Activated naive CD4-positive, alpha-beta T cell treated with anti-CD3 and anti-CD28 coated beads, Interleukin-2, amount 50 U/mL, for 72 hours (primary cell): ENCODE data around the gene RAB8A. TPM values are rescaled to one million over a fixed set of nuclear protein-coding genes. Genes with fewer than 3 reads are reported as not detected.

Source experiments
- ATAC-seq, 2 donors: fragments of 150-1000 bp; cut with Tn5 transposase; 2 replicates each; pipeline ENCODE4 v1.10.0; 2021; ENCODE audit warnings: mild to moderate bottlenecking in 2 of 2, moderate library complexity in 2 of 2
- DNase-seq, 2 donors: peaks; one replicate each; pipeline ENCODE4 v3.0.0; 2021 to 2022; ENCODE audit warnings: low spot score in 2 of 2
- H3K27ac Mint-ChIP-seq, 2 donors: one replicate each; pipeline ENCODE4 v1.8.0; 2022; ENCODE audit warnings: mild to moderate bottlenecking in 2 of 2, mixed read lengths in 2 of 2
- H3K36me3 Mint-ChIP-seq, 2 donors: one replicate each; pipeline ENCODE4 v1.8.0; 2022; ENCODE audit warnings: mixed read lengths in 2 of 2
- H3K9me3 Mint-ChIP-seq, 2 donors: one replicate each; pipeline ENCODE4 v1.8.0; 2022; ENCODE audit warnings: mixed read lengths in 2 of 2
- total RNA-seq, 2 donors: library from RNA; stranded (reverse); gene quantifications; one replicate each; pipeline ENCODE4 v1.2.3, GENCODE V29; 2022

RAB8A gene
- 100 to 1,000 TPM; 125 to 155 TPM for total RNA-seq

DNA sequence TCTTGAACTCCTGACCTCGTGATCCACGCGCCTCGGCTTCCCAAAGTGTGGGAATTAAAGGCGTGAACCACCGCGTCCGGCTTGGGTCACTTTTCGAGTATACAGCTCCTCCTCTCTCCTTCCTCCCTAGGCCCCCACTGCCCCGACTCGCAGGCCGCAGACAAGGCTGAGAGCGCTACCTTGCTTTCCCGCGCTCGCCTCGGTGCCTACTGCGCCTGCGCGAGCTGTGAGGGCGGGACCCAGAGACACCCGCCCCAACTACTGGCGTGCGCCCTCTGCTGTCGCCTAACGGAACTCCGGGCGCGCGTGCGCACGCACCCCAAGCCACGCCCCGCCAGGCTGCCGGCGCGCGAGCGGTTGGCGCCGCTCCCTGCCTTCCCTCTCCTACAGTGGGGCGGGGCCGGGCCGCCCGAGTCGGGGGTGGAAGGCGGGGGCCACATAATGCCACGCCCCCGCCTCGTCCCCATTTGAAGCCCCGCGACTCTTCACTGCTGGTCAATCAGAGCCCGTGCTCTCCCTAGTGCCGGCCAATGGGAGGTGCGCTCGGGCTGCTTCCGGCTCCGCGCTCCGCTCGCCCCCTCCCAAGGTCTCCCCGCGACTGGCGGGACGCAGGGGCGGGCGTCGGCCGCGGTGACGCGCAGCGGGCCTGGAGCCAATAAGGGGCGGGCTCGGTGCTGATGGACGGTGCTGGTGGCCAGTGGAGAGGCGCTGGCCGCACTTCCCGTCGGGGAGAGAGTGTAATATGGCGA is at the start of gene RAB8A:
Gene RAB8A, plus strand, starts transcription at position 730 of the 749 bp plus-strand sequence. Its CDS starts 13 bp downstream, at position 743.
- peaks cover 12 to 19% of the 10 kb centered on the region in 2 donors for H3K36me3 Mint-ChIP-seq
- ATAC-seq = peak; percentile 94
- peak; percentile 100 for DNase-seq
- H3K9me3 Mint-ChIP-seq = no peaks in the 10 kb centered on the region
- peak within 1 kb of the TSS; percentile 97 to 99 for H3K27ac Mint-ChIP-seq

GRCh38 chr19:16061943-16062342 is 49.7 kb upstream of the RAB8A start:
- no peaks in the 10 kb centered on the region for H3K9me3 Mint-ChIP-seq
- H3K27ac Mint-ChIP-seq = no peak overlapping the region
- ATAC-seq (peak; percentile 73 to 88), DNase-seq (no peak)
- peaks cover 0 to 6% of the 10 kb centered on the region in 2 donors for H3K36me3 Mint-ChIP-seq

DNA sequence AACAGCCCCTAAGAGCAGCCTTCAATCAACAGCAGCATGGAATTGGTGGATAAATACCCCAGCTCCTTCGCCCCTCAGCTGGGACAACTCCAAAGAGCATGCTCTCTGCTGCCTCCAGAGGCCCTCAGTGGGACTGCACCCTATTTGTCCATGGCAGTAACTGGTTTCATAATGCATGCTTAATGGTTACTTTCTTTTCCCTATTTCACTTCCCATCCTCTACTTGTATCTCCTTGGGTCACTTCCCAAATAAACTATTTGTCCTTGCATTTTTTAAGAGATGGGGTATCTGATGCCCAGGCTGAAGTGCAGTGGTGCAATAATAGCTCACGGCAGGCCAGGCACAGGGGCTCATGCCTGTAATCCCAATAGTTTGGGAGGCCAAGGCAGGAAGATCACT is 48.9 kb upstream of the RAB8A start:
- DNase-seq = peak in 1 of 2 donors; percentile 78
- Mint-ChIP-seq H3K27ac (no peak overlapping the region), H3K9me3 (no peaks in the 10 kb centered on the region), H3K36me3 (peaks cover 0 to 6% of the 10 kb centered on the region in 2 donors)
- peak in 1 of 2 donors; percentile 32 for ATAC-seq

GRCh38 chr19:16064209-16064889 is 47.3 kb upstream of the RAB8A start:
- Mint-ChIP-seq H3K36me3 (peaks cover 0 to 6% of the 10 kb centered on the region in 2 donors), H3K9me3 (no peaks in the 10 kb centered on the region), H3K27ac (peak overlapping the region in 1 of 2 donors; percentile 67)
- DNase-seq (no peak), ATAC-seq (no peak)

GRCh38 chr19:16066611-16067104 is 45.0 kb upstream of the RAB8A start:
- Mint-ChIP-seq H3K36me3 (peaks cover 0 to 6% of the 10 kb centered on the region in 2 donors), H3K9me3 (no peaks in the 10 kb centered on the region), H3K27ac (peak overlapping the region; percentile 22 to 81)
- ATAC-seq = no peak
- no peak for DNase-seq

GRCh38 chr19:16067205-16067938 is 44.3 kb upstream of the RAB8A start:
- H3K27ac Mint-ChIP-seq = no peak overlapping the region

GRCh38 chr19:16068696-16069259 is 42.9 kb upstream of the RAB8A start:
- H3K36me3 Mint-ChIP-seq = no peaks in the 10 kb centered on the region
- H3K27ac Mint-ChIP-seq = no peak overlapping the region
- DNase-seq (no peak), ATAC-seq (no peak)
- no peaks in the 10 kb centered on the region for H3K9me3 Mint-ChIP-seq

More at GRCh38 chr19:16067205-16067938, 44.3 kb upstream of the RAB8A start:
- DNase-seq = no peak
- ATAC-seq = no peak
- no peaks in the 10 kb centered on the region for H3K9me3 Mint-ChIP-seq
- peaks cover 0 to 6% of the 10 kb centered on the region in 2 donors for H3K36me3 Mint-ChIP-seq

- DNase-seq (no peak), ATAC-seq (no peak)
- Mint-ChIP-seq H3K36me3 (peaks cover 0 to 2% of the 10 kb centered on the region in 2 donors), H3K9me3 (no peaks in the 10 kb centered on the region), H3K27ac (no peak overlapping the region)
Measured at GRCh38 chr19:16069813-16070365, 41.8 kb upstream of the RAB8A start.

- ATAC-seq = peak; percentile 98
Measured at GRCh38 chr19:16070366-16070990, 41.2 kb upstream of the RAB8A start.

DNA sequence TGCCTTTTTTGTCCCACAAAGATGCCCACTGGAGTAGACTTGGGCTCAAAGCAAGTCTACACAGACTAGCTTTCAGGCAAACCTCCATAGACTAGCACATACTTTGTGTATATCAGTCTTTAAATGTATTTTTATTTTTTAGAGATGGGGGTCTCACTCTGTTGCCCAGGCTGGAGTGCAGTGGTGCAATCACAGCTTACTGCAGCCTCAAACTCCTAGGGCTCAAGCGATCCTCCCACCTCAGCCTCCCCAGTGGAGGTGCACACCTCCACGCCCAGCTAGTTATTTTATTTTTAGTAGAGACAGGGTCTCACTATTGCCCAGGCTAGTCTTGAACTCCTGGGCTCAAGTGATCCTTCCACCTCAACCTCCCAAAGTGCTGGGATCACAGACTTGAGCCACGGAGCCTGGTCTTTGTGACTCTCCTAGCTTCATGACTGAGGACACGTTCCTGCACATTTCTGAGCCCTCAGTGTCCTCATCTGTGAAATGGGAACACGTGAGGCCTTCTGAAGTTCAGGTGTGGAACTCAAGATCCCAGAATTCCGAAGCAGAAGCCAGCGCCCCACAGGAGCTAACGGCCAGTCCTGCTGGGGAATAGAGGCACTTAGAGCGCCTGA is 40.5 kb upstream of the RAB8A start:
- no peaks in the 10 kb centered on the region for H3K9me3 Mint-ChIP-seq
- no peak overlapping the region for H3K27ac Mint-ChIP-seq
- no peak for DNase-seq
- H3K36me3 Mint-ChIP-seq = peaks cover 0 to 13% of the 10 kb centered on the region in 2 donors
- ATAC-seq = no peak

More at GRCh38 chr19:16070366-16070990, 41.2 kb upstream of the RAB8A start:
- Mint-ChIP-seq H3K9me3 (no peaks in the 10 kb centered on the region), H3K27ac (peak overlapping the region in 1 of 2 donors; percentile 31), H3K36me3 (peaks cover 0 to 8% of the 10 kb centered on the region in 2 donors)
- DNase-seq = peak; percentile 73 to 86

- Mint-ChIP-seq H3K27ac (peak overlapping the region; percentile 94 to 98), H3K36me3 (peaks cover 13 to 26% of the 10 kb centered on the region in 2 donors), H3K9me3 (no peaks in the 10 kb centered on the region)
- DNase-seq (no peak), ATAC-seq (no peak)
Measured at GRCh38 chr19:16073481-16073880, 38.2 kb upstream of the RAB8A start.

GRCh38 chr19:16073988-16074387 is 37.7 kb upstream of the RAB8A start:
- ATAC-seq (no peak), DNase-seq (no peak)
- no peaks in the 10 kb centered on the region for H3K9me3 Mint-ChIP-seq
- H3K27ac Mint-ChIP-seq = peak overlapping the region; percentile 94 to 98
- peaks cover 14 to 28% of the 10 kb centered on the region in 2 donors for H3K36me3 Mint-ChIP-seq

GRCh38 chr19:16074488-16075365 is 37.0 kb upstream of the RAB8A start:
- H3K36me3 Mint-ChIP-seq = peaks cover 15 to 28% of the 10 kb centered on the region in 2 donors
- H3K9me3 Mint-ChIP-seq = no peaks in the 10 kb centered on the region
- DNase-seq = no peak
- H3K27ac Mint-ChIP-seq = peak overlapping the region; percentile 94 to 98
- ATAC-seq = no peak

GRCh38 chr19:16075430-16076153 is 36.1 kb upstream of the RAB8A start:
- peak in 1 of 2 donors; percentile 0 for ATAC-seq
- H3K36me3 Mint-ChIP-seq = peaks cover 21 to 35% of the 10 kb centered on the region in 2 donors
- no peaks in the 10 kb centered on the region for H3K9me3 Mint-ChIP-seq
- DNase-seq = no peak
- peak overlapping the region; percentile 94 to 98 for H3K27ac Mint-ChIP-seq
